Liver (tissue), 9 donors: ENCODE measurements around the gene TUBB4A. TPM values are rescaled to one million over a fixed set of nuclear protein-coding genes. Genes with fewer than 3 reads are reported as not detected.

Experiments
- DNase-seq: peaks from one replicate; pipeline ENCODE4 v3.0.0-alpha.2; 2017; ENCODE audit warnings: low spot score
- H3K27ac ChIP-seq, 2 donors: one replicate each; pipeline ENCODE4 v1.7.0; 2013; ENCODE audit warnings: inconsistent platforms in 2 of 2, low read length in 2 of 2, control low read depth in 1 of 2, low read depth in 1 of 2, mild to moderate bottlenecking in 1 of 2
- H3K27me3 ChIP-seq, 4 donors: one replicate each; pipeline versions ENCODE4 v1.6.1 to v1.7.0; 2013; ENCODE audit warnings: low read length in 3 of 4, inconsistent platforms in 1 of 4, mild to moderate bottlenecking in 1 of 4, moderate library complexity in 1 of 4; ENCODE audit not compliant: control insufficient read depth in 4 of 4, insufficient read depth in 4 of 4
- H3K36me3 ChIP-seq, 4 donors: one replicate each; pipeline versions ENCODE4 v1.6.1 to v1.7.0; 2013; ENCODE audit warnings: low read length in 3 of 4, mild to moderate bottlenecking in 3 of 4, low read depth in 1 of 4, moderate library complexity in 1 of 4; ENCODE audit not compliant: control insufficient read depth in 4 of 4, insufficient read depth in 3 of 4
- H3K4me1 ChIP-seq, 4 donors: one replicate each; pipeline versions ENCODE4 v1.6.1 to v1.7.0; 2013; ENCODE audit warnings: low read length in 3 of 4, mild to moderate bottlenecking in 3 of 4, moderate library complexity in 1 of 4; ENCODE audit not compliant: control insufficient read depth in 4 of 4, insufficient read depth in 4 of 4
- H3K4me3 ChIP-seq, 3 donors: one replicate each; pipeline versions ENCODE4 v1.6.1 to v1.7.0; 2013; ENCODE audit warnings: low read length in 3 of 3, control low read depth in 1 of 3, low read depth in 1 of 3, mild to moderate bottlenecking in 1 of 3
- H3K9ac ChIP-seq, 2 donors: one replicate each; pipeline ENCODE4 v1.7.0; 2013; ENCODE audit warnings: low read length in 2 of 2, mild to moderate bottlenecking in 2 of 2, moderate library complexity in 2 of 2, control low read depth in 1 of 2, low read depth in 1 of 2
- H3K9me3 ChIP-seq, 4 donors: one replicate each; pipeline versions ENCODE4 v1.6.1 to v1.7.0; 2013; ENCODE audit warnings: low read length in 3 of 4; ENCODE audit not compliant: control insufficient read depth in 4 of 4
- ATF3 ChIP-seq: IDR thresholded peaks from 2 replicates; pipeline ENCODE4 v1.6.1; 2016; ENCODE audit warnings: antibody characterized with exemption
- CTCF ChIP-seq: fragments of 150-350 bp; IDR thresholded peaks from 2 replicates; pipeline ENCODE4 v1.5.1; 2017; ENCODE audit warnings: improper control_type of control experiment, low read depth, low read length; ENCODE audit not compliant: missing input control
- EGR1 ChIP-seq, 2 donors: IDR thresholded peaks; 2 replicates each; pipeline ENCODE4 v1.6.1; 2016 to 2018; ENCODE audit warnings: antibody characterized with exemption in 2 of 2, low read depth in 2 of 2
- FOXA1 ChIP-seq: IDR thresholded peaks from 2 replicates; pipeline ENCODE4 v1.6.1; 2016; ENCODE audit warnings: antibody characterized with exemption
- FOXA2 ChIP-seq: IDR thresholded peaks from 2 replicates; pipeline ENCODE4 v1.6.1; 2016; ENCODE audit warnings: antibody characterized with exemption
- GABPA ChIP-seq, 2 donors: IDR thresholded peaks in 1 of 2; conservative IDR thresholded peaks in 1 of 2; 2 replicates each; pipeline ENCODE4 v1.6.1; 2016; ENCODE audit warnings: antibody characterized with exemption in 2 of 2, mild to moderate bottlenecking in 1 of 2, moderate library complexity in 1 of 2
- HNF4A ChIP-seq, 2 donors: conservative IDR thresholded peaks; 2 replicates each; pipeline ENCODE4 v1.6.1; 2016; ENCODE audit warnings: antibody characterized with exemption in 2 of 2, mild to moderate bottlenecking in 2 of 2
- HNF4G ChIP-seq: IDR thresholded peaks from 2 replicates; pipeline ENCODE4 v1.6.1; 2016; ENCODE audit warnings: antibody characterized with exemption
- JUND ChIP-seq, 2 donors: IDR thresholded peaks; 2 replicates each; pipeline ENCODE4 v1.6.1; 2016; ENCODE audit warnings: antibody characterized with exemption in 2 of 2
- MAX ChIP-seq: IDR thresholded peaks from 2 replicates; pipeline ENCODE4 v1.6.1; 2016; ENCODE audit warnings: antibody characterized with exemption
- NR2F2 ChIP-seq: IDR thresholded peaks from 2 replicates; pipeline ENCODE4 v1.6.1; 2016; ENCODE audit warnings: antibody characterized with exemption
- RAD21 ChIP-seq, 2 donors: IDR thresholded peaks; 2 replicates each; pipeline ENCODE4 v1.6.1; 2016; ENCODE audit warnings: antibody characterized with exemption in 2 of 2, mild to moderate bottlenecking in 2 of 2
- SP1 ChIP-seq: IDR thresholded peaks from 2 replicates; pipeline ENCODE4 v1.6.1; 2018; ENCODE audit warnings: antibody characterized with exemption, mild to moderate bottlenecking
- TAF1 ChIP-seq: conservative IDR thresholded peaks from 2 replicates; pipeline ENCODE4 v1.6.1; 2016; ENCODE audit warnings: antibody characterized with exemption, mild to moderate bottlenecking
- YY1 ChIP-seq: IDR thresholded peaks from 2 replicates; pipeline ENCODE4 v1.6.1; 2016; ENCODE audit warnings: antibody characterized with exemption, mild to moderate bottlenecking
- WGBS: extraction: QIAGEN DNeasy Blood & Tissue Kit; methylation state at CpG from one replicate; pipeline ENCODE4 v1.1.7; 2013; 5-methylcytosine and 5-hydroxymethylcytosine counted together
- polyA plus RNA-seq, 2 donors: library from polyadenylated mRNA; stranded (reverse) in 1 of 2; unstranded in 1 of 2; fragments of 200-250 nt in 1 of 2; fragments of >200 nt in 1 of 2; fragmentation: Nextera tagmentation in 1 of 2; extraction: Ambion mirVana in 1 of 2; gene quantifications; one replicate each; pipeline versions ENCODE4 v1.2.1 to v1.2.3, GENCODE V29; 2013 to 2015
- total RNA-seq, 2 donors: library from RNA; depleted of rRNA; stranded (reverse); fragments of >200 nt; gene quantifications; one replicate each; pipeline ENCODE4 v1.2.3, GENCODE V29; 2014
- TF ChIP-seq, protein P1 (sequence below): IDR thresholded peaks from 2 replicates; pipeline ENCODE4 v1.6.1; 2016; ENCODE audit warnings: antibody characterized with exemption, mild to moderate bottlenecking
- donor health status: healthy.
- donor health status: healthy.
- donor health status: healthy.
- donor health status: healthy.
- donor health status: healthy.

The TUBB4A gene
- total and polyA plus RNA-seq, 4 donors = 0.25 to 1.9 (median 0.96) TPM

- TF ChIP-seq GABPA (IDR thresholded peaks at IDR 0.05 in 1 of 2, conservative IDR thresholded peaks at IDR 0.05 in 1 of 2) (no peak), JUND (IDR thresholded peaks at IDR 0.05) (no peak)
These were observed 28.5 kb downstream of the TUBB4A start (continued) for GRCh38 chr19:6473647-6474046.

DNA sequence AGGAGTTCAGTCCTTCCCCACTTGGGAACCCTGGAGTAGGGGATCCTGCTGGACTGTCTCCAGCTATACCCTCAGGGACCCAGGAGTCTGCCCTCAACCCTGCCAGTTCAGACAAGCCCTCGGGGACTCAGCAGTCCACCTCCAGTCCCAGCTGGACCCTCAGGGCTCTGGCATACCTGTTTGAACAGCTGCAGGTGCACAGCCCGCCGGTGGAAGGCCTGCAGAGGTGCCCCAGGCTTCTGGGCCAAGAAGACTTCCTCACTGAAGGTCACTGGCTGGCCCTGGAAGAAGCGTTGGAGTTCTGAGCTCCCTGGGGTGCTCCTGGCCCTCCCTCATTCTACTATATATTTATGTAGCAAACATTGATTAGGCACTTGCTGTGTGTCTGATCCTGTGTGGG lies 29.4 kb downstream of the TUBB4A start:
- WGBS = 87% methylated on average over 4 of the region's 4 CpGs
- Histone ChIP-seq H3K9ac (no peak overlapping the region), H3K36me3 (peaks cover 0 to 4% (median 2%) of the 10 kb centered on the region in 4 donors), H3K27ac (no peak overlapping the region), H3K4me1 (peaks cover 0 to 17% (median 3%) of the 10 kb centered on the region in 4 donors), H3K9me3 (no peaks in the 10 kb centered on the region), H3K27me3 (no peaks in the 10 kb centered on the region), H3K4me3 (no peak overlapping the region)
- DNase-seq = no peak
- TF ChIP-seq RAD21 (IDR thresholded peaks at IDR 0.05) = no peak
- no peak for TF ChIP-seq YY1
- TF ChIP-seq SP1 = no peak
- no peak for TF ChIP-seq EGR1 (IDR thresholded peaks at IDR 0.05; ENCODE audit: low read depth in 2 of 2)
- no peak for TF ChIP-seq FOXA1
- no peak for TF ChIP-seq TAF1
- TF ChIP-seq HNF4A (conservative IDR thresholded peaks at IDR 0.05) = no peak
- TF ChIP-seq JUND (IDR thresholded peaks at IDR 0.05) = no peak
- no peak for TF ChIP-seq GABPA (IDR thresholded peaks at IDR 0.05 in 1 of 2, conservative IDR thresholded peaks at IDR 0.05 in 1 of 2)
- TF ChIP-seq HNF4G = no peak

- no peak overlapping the region for H3K4me3 ChIP-seq
- DNase-seq = no peak
- H3K27me3 ChIP-seq = no peaks in the 10 kb centered on the region
- peaks cover 0 to 6% (median under 1%) of the 10 kb centered on the region in 4 donors for H3K4me1 ChIP-seq
- 86% methylated on average over 14 of the region's 14 CpGs for WGBS
- H3K9me3 ChIP-seq = no peaks in the 10 kb centered on the region
- TF ChIP-seq FOXA1 = no peak
- no peak for TF ChIP-seq HNF4A (conservative IDR thresholded peaks at IDR 0.05)
- TF ChIP-seq YY1 = no peak
- TF ChIP-seq ATF3 = no peak
- no peak for TF ChIP-seq MAX
- no peak for TF ChIP-seq HNF4G
- TF ChIP-seq, protein P1, sequence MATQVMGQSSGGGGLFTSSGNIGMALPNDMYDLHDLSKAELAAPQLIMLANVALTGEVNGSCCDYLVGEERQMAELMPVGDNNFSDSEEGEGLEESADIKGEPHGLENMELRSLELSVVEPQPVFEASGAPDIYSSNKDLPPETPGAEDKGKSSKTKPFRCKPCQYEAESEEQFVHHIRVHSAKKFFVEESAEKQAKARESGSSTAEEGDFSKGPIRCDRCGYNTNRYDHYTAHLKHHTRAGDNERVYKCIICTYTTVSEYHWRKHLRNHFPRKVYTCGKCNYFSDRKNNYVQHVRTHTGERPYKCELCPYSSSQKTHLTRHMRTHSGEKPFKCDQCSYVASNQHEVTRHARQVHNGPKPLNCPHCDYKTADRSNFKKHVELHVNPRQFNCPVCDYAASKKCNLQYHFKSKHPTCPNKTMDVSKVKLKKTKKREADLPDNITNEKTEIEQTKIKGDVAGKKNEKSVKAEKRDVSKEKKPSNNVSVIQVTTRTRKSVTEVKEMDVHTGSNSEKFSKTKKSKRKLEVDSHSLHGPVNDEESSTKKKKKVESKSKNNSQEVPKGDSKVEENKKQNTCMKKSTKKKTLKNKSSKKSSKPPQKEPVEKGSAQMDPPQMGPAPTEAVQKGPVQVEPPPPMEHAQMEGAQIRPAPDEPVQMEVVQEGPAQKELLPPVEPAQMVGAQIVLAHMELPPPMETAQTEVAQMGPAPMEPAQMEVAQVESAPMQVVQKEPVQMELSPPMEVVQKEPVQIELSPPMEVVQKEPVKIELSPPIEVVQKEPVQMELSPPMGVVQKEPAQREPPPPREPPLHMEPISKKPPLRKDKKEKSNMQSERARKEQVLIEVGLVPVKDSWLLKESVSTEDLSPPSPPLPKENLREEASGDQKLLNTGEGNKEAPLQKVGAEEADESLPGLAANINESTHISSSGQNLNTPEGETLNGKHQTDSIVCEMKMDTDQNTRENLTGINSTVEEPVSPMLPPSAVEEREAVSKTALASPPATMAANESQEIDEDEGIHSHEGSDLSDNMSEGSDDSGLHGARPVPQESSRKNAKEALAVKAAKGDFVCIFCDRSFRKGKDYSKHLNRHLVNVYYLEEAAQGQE = no peak
- TF ChIP-seq RAD21 (IDR thresholded peaks at IDR 0.05) = no peak
- TF ChIP-seq EGR1 (IDR thresholded peaks at IDR 0.05; ENCODE audit: low read depth in 2 of 2) = no peak
- TF ChIP-seq NR2F2 = no peak
- TF ChIP-seq JUND (IDR thresholded peaks at IDR 0.05) = no peak
- TF ChIP-seq CTCF = no peak
- TF ChIP-seq SP1 = no peak
- TF ChIP-seq FOXA2 = no peak
- TF ChIP-seq TAF1 = no peak
- H3K36me3 ChIP-seq = peaks cover 3 to 7% (median 5%) of the 10 kb centered on the region in 4 donors
- no peak overlapping the region for H3K27ac ChIP-seq
- H3K9ac ChIP-seq = no peak overlapping the region
These were observed 31.0 kb downstream of the TUBB4A start for GRCh38 chr19:6471076-6471475.
